GM12878 (cell line): Measurements from ENCODE around the gene HIVEP1. TPM values are rescaled to one million over a fixed set of nuclear protein-coding genes. Genes with fewer than 3 reads are reported as not detected.

Experiments used
- CEBPZ ChIP-seq: fragments of 150-350 bp; IDR thresholded peaks from 2 replicates; pipeline ENCODE4 v1.6.1; 2016; ENCODE audit warnings: low read depth, low read length
- HCFC1 ChIP-seq: fragments of 150-350 bp; IDR thresholded peaks from 2 replicates; pipeline ENCODE4 v1.6.1; 2014; ENCODE audit warnings: low read length
- MYC ChIP-seq: IDR thresholded peaks from 2 replicates; pipeline ENCODE4 v1.6.1; 2011; ENCODE audit warnings: mild to moderate bottlenecking, low read length, moderate library complexity, inconsistent platforms; ENCODE audit not compliant: insufficient read depth, insufficient replicate concordance, insufficient read length, severe bottlenecking
- RAD21 ChIP-seq: IDR thresholded peaks from 2 replicates; pipeline ENCODE4 v1.6.1; 2011; ENCODE audit warnings: mild to moderate bottlenecking, low read depth, low read length, moderate library complexity; ENCODE audit not compliant: insufficient read depth
- SMC3 ChIP-seq: IDR thresholded peaks from 2 replicates; pipeline ENCODE4 v1.6.1; 2011; ENCODE audit warnings: low read length, improper control_type of control experiment, borderline replicate concordance
- SREBF1 ChIP-seq: IDR thresholded peaks from 2 replicates; pipeline ENCODE4 v1.6.1; 2012; ENCODE audit warnings: mild to moderate bottlenecking, low read length
- STAT1 ChIP-seq: fragments of 450-650 bp; conservative IDR thresholded peaks from 2 replicates; pipeline ENCODE4 v1.6.1; 2014; ENCODE audit warnings: antibody characterized with exemption, mild to moderate bottlenecking
- YY1 ChIP-seq: IDR thresholded peaks from 2 replicates; pipeline ENCODE4 v1.6.1; 2011; ENCODE audit warnings: low read depth, mild to moderate bottlenecking, low read length
- ZNF217 ChIP-seq: fragments of 450-650 bp; IDR thresholded peaks from 2 replicates; pipeline ENCODE4 v1.6.1; 2017; ENCODE audit warnings: antibody characterized with exemption, mild to moderate bottlenecking
- polyA plus RNA-seq, 11 experiments: library from polyadenylated mRNA; depleted of rRNA in 4 of 11; unstranded in 6 of 11; stranded (reverse) in 5 of 11; fragments of >200 nt; fragmentation: Nextera tagmentation in 4 of 11; fragmentation: Illumina TruSeq in 1 of 11; extraction: Ambion mirVana in 4 of 11; extraction: Trizol in 1 of 11; gene quantifications; 1 replicate in 1 of 11; 2 replicates in 10 of 11; pipeline versions ENCODE4 v1.2.1 to v1.2.3, GENCODE V29; 2011 to 2016; ENCODE audit warnings: inconsistent platforms in 2 of 11, missing spikeins in 2 of 11, low read depth in 1 of 11
- total RNA-seq, 4 experiments: library from RNA; depleted of rRNA in 3 of 4; stranded (reverse); fragments of >200 nt in 3 of 4; fragmentation: Illumina TruSeq in 1 of 4; extraction: Trizol in 1 of 4; gene quantifications; 2 replicates each; pipeline versions ENCODE4 v1.2.1 to v1.2.3, GENCODE V29; 2013 to 2021
- TF ChIP-seq, protein P1 (sequence below): IDR thresholded peaks from 2 replicates; pipeline ENCODE4 v1.6.1; 2012; ENCODE audit warnings: low read depth, low read length, improper control_type of control experiment
- TF ChIP-seq, protein P2 (sequence below): fragments of 450-650 bp; IDR thresholded peaks from 2 replicates; pipeline ENCODE4 v1.6.1; 2018; ENCODE audit warnings: mild to moderate bottlenecking, low read depth, moderate library complexity; ENCODE audit not compliant: partially characterized antibody
- TF ChIP-seq, protein P3 (sequence below): IDR thresholded peaks from 2 replicates; pipeline ENCODE4 v1.6.1; 2012; ENCODE audit warnings: mild to moderate bottlenecking, low read depth, low read length

HIVEP1 gene
- total and polyA plus RNA-seq, 10 of the 15 experiments (the other 5 are each of a cell fraction or from before 2014, with no cell fraction given): 4.3 to 37.5 (median 21.6) TPM

DNA sequence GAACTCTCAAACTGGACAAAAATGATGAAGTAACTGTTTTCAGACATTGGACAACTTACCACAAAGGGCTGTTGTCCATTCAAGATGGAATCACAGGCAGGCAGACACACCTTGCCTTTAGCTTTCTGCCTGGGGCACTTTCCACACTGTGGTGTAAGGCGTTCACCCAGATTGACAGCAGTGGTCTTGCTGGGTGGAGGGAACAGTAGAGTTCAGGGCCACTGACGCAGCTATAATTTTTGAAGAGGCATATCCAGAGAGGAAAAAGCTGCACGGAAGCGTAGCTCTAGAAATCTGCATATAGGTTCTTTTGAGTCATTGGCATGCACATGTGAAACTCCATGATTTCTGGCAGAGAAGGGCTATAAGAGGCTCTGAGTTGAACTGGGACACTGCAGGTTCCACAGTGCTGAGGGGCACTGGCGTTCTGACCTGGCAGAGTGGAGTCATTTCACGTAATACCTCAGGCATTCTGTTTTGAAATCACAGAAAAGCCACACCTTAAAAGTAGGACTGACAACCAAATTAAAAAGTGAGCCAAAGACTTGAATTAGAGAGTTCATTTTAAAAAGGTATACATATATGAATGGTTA is 173.1 kb downstream of the HIVEP1 start (continued):
- TF ChIP-seq CEBPZ (no peak), RAD21 (no peak), YY1 (no peak), MYC (no peak), SREBF1 (no peak), STAT1 (no peak), ZNF217 (no peak), SMC3 (no peak), HCFC1 (no peak)
- TF ChIP-seq, protein P1, sequence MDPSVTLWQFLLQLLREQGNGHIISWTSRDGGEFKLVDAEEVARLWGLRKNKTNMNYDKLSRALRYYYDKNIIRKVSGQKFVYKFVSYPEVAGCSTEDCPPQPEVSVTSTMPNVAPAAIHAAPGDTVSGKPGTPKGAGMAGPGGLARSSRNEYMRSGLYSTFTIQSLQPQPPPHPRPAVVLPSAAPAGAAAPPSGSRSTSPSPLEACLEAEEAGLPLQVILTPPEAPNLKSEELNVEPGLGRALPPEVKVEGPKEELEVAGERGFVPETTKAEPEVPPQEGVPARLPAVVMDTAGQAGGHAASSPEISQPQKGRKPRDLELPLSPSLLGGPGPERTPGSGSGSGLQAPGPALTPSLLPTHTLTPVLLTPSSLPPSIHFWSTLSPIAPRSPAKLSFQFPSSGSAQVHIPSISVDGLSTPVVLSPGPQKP: no peak
- TF ChIP-seq, protein P2, sequence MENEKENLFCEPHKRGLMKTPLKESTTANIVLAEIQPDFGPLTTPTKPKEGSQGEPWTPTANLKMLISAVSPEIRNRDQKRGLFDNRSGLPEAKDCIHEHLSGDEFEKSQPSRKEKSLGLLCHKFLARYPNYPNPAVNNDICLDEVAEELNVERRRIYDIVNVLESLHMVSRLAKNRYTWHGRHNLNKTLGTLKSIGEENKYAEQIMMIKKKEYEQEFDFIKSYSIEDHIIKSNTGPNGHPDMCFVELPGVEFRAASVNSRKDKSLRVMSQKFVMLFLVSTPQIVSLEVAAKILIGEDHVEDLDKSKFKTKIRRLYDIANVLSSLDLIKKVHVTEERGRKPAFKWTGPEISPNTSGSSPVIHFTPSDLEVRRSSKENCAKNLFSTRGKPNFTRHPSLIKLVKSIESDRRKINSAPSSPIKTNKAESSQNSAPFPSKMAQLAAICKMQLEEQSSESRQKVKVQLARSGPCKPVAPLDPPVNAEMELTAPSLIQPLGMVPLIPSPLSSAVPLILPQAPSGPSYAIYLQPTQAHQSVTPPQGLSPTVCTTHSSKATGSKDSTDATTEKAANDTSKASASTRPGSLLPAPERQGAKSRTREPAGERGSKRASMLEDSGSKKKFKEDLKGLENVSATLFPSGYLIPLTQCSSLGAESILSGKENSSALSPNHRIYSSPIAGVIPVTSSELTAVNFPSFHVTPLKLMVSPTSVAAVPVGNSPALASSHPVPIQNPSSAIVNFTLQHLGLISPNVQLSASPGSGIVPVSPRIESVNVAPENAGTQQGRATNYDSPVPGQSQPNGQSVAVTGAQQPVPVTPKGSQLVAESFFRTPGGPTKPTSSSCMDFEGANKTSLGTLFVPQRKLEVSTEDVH: no peak
- TF ChIP-seq, protein P3, sequence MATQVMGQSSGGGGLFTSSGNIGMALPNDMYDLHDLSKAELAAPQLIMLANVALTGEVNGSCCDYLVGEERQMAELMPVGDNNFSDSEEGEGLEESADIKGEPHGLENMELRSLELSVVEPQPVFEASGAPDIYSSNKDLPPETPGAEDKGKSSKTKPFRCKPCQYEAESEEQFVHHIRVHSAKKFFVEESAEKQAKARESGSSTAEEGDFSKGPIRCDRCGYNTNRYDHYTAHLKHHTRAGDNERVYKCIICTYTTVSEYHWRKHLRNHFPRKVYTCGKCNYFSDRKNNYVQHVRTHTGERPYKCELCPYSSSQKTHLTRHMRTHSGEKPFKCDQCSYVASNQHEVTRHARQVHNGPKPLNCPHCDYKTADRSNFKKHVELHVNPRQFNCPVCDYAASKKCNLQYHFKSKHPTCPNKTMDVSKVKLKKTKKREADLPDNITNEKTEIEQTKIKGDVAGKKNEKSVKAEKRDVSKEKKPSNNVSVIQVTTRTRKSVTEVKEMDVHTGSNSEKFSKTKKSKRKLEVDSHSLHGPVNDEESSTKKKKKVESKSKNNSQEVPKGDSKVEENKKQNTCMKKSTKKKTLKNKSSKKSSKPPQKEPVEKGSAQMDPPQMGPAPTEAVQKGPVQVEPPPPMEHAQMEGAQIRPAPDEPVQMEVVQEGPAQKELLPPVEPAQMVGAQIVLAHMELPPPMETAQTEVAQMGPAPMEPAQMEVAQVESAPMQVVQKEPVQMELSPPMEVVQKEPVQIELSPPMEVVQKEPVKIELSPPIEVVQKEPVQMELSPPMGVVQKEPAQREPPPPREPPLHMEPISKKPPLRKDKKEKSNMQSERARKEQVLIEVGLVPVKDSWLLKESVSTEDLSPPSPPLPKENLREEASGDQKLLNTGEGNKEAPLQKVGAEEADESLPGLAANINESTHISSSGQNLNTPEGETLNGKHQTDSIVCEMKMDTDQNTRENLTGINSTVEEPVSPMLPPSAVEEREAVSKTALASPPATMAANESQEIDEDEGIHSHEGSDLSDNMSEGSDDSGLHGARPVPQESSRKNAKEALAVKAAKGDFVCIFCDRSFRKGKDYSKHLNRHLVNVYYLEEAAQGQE: no peak
